DOHH2 (cell line): Measurements from ENCODE around the gene AGK.

Experiments
- CTCF ChIP-seq: fragments of 200-600 bp; sonication (generic); IDR thresholded peaks from one replicate; pipeline ENCODE4 v1.5.1; 2014; ENCODE audit warnings: antibody characterized with exemption, mild to moderate bottlenecking, low read depth, low read length; ENCODE audit not compliant: poor library complexity, severe bottlenecking
- EZH2phosphoT487 ChIP-seq: fragments of 200-600 bp; sonication (generic); IDR thresholded peaks from 2 replicates; pipeline ENCODE4 v1.6.1; 2017; ENCODE audit warnings: borderline replicate concordance, mild to moderate bottlenecking, antibody characterized with exemption, low read length, moderate library complexity, mixed read lengths

- TF ChIP-seq CTCF (no peak), EZH2phosphoT487 (no peak)
These were observed 151.7 kb downstream of the AGK start for GRCh38 chr7:141702892-141703291.
